Loucy (cell line): ENCODE data around the gene PAFAH1B1.
"Not testable (repeated sequence)": the region's sequence is repeated elsewhere in the genome, so short reads cannot be mapped to it uniquely, and the experiment has no call there.

Source experiments
- H2AFZ ChIP-seq: fragments of 200-600 bp; sonication (generic); 2 replicates; pipeline ENCODE4 v1.6.0; 2016; ENCODE audit warnings: antibody characterized with exemption, mild to moderate bottlenecking, low read length, moderate library complexity
- H3F3A ChIP-seq: fragments of 200-600 bp; 2 replicates; pipeline ENCODE4 v1.6.0; 2016; ENCODE audit warnings: antibody characterized with exemption, low read depth, mild to moderate bottlenecking
- H3K27me3 ChIP-seq: fragments of 200-600 bp; sonication (generic); 2 replicates; pipeline ENCODE4 v1.6.1; 2014; ENCODE audit warnings: low read length, mild to moderate bottlenecking; ENCODE audit not compliant: insufficient read depth, poor library complexity, severe bottlenecking
- H3K36me3 ChIP-seq: fragments of 200-600 bp; sonication (generic); 2 replicates; pipeline ENCODE4 v1.6.1; 2016; ENCODE audit warnings: low read length; ENCODE audit not compliant: insufficient read depth
- H3K4me1 ChIP-seq: fragments of 200-600 bp; sonication (generic); 2 replicates; pipeline ENCODE4 v1.5.1; 2014; ENCODE audit warnings: low read length, mild to moderate bottlenecking; ENCODE audit not compliant: insufficient read depth, poor library complexity, severe bottlenecking
- H3K4me2 ChIP-seq: fragments of 200-600 bp; sonication (generic); 2 replicates; pipeline ENCODE4 v1.6.0; 2014; ENCODE audit warnings: antibody characterized with exemption, low read length, low read depth, mild to moderate bottlenecking; ENCODE audit not compliant: poor library complexity, severe bottlenecking
- H3K4me3 ChIP-seq: fragments of 200-600 bp; sonication (generic); 2 replicates; pipeline ENCODE4 v1.5.1; 2014; ENCODE audit warnings: low read length, mild to moderate bottlenecking, mixed read lengths; ENCODE audit not compliant: poor library complexity, severe bottlenecking
- H3K79me2 ChIP-seq: fragments of 200-600 bp; sonication (generic); 2 replicates; pipeline ENCODE4 v1.6.1; 2014; ENCODE audit warnings: low read length; ENCODE audit not compliant: insufficient read depth
- H3K9ac ChIP-seq: fragments of 200-600 bp; sonication (generic); 2 replicates; pipeline ENCODE4 v1.6.0; 2014; ENCODE audit warnings: mild to moderate bottlenecking, low read depth, low read length, moderate library complexity; ENCODE audit not compliant: poor library complexity, severe bottlenecking
- H3K9me2 ChIP-seq: fragments of 200-600 bp; sonication (generic); replicated peaks from 2 replicates; pipeline ENCODE4 v1.6.1; 2016; ENCODE audit warnings: low read depth, low read length, mixed read lengths
- H3K9me3 ChIP-seq: fragments of 200-600 bp; sonication (generic); 2 replicates; pipeline ENCODE4 v1.6.1; 2014; ENCODE audit warnings: mild to moderate bottlenecking, antibody characterized with exemption, low read length, low read depth; ENCODE audit not compliant: insufficient read depth
- H4K20me1 ChIP-seq: fragments of 200-600 bp; sonication (generic); 2 replicates; pipeline ENCODE4 v1.6.0; 2014; ENCODE audit warnings: antibody characterized with exemption, low read length, mild to moderate bottlenecking; ENCODE audit not compliant: insufficient read depth, poor library complexity, severe bottlenecking
- EZH2phosphoT487 ChIP-seq: fragments of 200-600 bp; IDR thresholded peaks from 2 replicates; pipeline ENCODE4 v1.6.1; 2018; ENCODE audit warnings: antibody characterized with exemption, mild to moderate bottlenecking, moderate library complexity, borderline replicate concordance
- TF ChIP-seq, protein P1 (sequence below): fragments of 200-600 bp; sonication (generic); conservative IDR thresholded peaks from 2 replicates; pipeline ENCODE4 v1.5.1; 2014; ENCODE audit warnings: mild to moderate bottlenecking, antibody characterized with exemption, low read length

PAFAH1B1 gene

DNA sequence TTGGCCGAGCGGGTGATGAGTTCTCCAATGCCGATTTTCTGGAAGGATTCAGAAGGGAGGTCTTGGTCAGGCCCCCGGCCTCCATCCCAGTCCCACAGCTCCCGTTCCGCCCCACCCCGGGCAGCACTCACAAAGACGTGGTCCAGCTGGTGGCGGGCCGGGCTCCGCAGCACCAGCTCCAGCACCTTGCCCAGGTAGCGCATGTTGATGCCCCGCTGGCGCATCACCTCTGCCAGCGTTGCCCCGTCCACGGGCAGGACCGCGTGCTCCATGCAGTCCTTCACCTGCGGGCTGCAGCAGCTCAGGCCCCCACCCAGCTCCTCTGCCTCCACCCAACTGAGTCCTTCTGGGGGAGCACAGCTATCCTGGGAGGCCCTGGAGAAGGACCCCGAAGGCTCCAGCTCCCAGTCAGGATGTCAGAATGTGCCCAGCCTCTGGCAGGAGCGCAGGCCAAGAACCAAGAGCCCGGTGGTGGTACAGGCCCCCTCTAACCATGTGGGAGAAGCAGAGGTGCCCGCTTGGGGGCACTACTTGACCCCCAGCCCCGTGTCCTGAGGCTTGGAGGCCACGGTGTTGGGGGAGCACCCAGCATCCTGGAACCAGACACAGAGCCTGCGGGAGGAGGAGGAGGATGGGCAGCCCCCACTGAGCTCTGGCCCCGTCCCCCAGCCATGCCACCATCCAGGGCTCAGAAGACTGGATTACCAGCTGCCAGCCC, 101.9 kb downstream of the PAFAH1B1 start:
- TF ChIP-seq EZH2phosphoT487: no peak
- TF ChIP-seq, protein P1, sequence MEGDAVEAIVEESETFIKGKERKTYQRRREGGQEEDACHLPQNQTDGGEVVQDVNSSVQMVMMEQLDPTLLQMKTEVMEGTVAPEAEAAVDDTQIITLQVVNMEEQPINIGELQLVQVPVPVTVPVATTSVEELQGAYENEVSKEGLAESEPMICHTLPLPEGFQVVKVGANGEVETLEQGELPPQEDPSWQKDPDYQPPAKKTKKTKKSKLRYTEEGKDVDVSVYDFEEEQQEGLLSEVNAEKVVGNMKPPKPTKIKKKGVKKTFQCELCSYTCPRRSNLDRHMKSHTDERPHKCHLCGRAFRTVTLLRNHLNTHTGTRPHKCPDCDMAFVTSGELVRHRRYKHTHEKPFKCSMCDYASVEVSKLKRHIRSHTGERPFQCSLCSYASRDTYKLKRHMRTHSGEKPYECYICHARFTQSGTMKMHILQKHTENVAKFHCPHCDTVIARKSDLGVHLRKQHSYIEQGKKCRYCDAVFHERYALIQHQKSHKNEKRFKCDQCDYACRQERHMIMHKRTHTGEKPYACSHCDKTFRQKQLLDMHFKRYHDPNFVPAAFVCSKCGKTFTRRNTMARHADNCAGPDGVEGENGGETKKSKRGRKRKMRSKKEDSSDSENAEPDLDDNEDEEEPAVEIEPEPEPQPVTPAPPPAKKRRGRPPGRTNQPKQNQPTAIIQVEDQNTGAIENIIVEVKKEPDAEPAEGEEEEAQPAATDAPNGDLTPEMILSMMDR: no peak
- Histone ChIP-seq H3K9ac (no peak overlapping the region), H3K4me3 (no peak overlapping the region), H3K4me1 (no peaks in the 10 kb centered on the region), H2AFZ (no peak overlapping the region), H3F3A (no peaks in the 10 kb centered on the region), H3K27me3 (no peaks in the 10 kb centered on the region), H3K9me2 (no peaks in the 10 kb centered on the region), H3K9me3 (no peaks in the 10 kb centered on the region), H3K36me3 (peaks cover 40% of the 10 kb centered on the region; the same call in 1 of the 2 replicates), H4K20me1 (no peaks in the 10 kb centered on the region), H3K4me2 (no peak overlapping the region), H3K79me2 (no peaks in the 10 kb centered on the region)

DNA sequence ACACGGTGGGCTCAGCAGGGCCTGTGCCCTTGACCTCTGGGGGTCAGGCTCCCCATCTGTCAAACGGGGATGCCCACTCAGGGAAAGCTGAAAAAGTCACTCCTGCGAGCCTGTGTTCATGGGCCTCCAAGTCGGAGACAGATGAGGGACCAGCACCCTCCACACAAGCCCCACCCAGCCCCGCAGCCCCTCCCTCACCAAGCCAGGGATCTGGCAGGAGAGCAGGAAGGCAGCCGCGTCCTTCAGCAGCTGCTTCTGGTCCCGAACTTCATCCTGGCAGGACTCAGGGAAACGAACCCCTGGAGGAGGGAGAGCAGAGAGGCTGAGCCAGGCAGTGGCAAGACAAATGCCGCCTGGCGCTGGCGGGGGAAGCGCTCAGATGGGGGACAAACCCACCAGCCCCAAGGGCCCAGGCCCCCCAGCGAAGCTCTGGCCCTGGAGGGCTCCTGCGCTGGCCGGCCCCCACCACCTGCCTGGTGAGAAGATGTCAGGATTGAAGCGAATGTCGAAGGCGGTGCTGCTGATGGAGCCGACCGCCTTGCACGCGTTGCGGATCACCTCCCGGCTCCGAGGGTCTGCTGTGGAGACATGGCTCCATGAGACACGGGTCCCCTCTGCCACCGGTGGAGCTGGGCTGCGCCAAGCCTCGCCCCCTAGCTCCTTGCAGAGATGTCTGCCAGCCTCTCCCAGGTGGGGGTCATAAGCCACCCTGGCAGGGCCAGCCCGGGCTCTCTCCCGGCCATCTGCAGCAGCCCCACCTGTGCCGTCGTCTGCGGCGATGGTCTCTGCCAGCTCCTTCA, 102.7 kb downstream of the PAFAH1B1 start:
- Histone ChIP-seq H3K79me2 (no peaks in the 10 kb centered on the region), H2AFZ (no peak overlapping the region), H3F3A (no peaks in the 10 kb centered on the region), H3K4me2 (no peak overlapping the region), H3K27me3 (no peaks in the 10 kb centered on the region), H3K36me3 (peaks cover 44% of the 10 kb centered on the region; the same call in 1 of the 2 replicates), H3K9ac (no peak overlapping the region), H3K9me3 (no peaks in the 10 kb centered on the region), H4K20me1 (no peaks in the 10 kb centered on the region), H3K4me3 (no peak overlapping the region), H3K9me2 (no peaks in the 10 kb centered on the region), H3K4me1 (no peaks in the 10 kb centered on the region)
- TF ChIP-seq, protein P1: no peak
- no peak for TF ChIP-seq EZH2phosphoT487

DNA sequence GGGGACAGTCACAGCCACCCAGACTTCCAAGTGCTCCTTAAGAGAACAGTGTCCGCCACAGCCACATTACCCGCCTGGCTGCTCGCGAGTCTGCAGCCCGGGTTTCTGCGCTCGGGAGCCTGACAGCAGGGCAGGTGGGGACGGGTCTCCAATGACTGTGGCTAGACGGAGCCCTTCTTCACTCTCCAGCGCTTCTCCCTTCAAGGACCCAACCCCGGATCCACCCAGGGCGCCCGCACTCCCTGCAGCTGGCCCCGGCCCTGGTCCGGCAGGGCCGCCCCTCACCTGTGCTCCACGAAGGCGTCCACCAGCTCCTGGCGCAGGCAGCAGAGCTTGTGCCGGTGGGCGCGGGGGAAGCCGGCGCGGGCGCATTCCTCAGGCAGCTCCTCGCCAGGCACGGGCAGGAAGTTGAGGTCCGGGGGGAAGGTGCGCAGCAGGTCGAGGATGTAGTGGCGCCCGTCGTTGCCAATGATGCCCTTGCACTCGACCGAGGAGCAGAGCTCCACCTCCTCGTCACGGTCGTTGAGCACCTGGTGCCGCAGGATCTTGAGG, 104.2 kb downstream of the PAFAH1B1 start:
- Histone ChIP-seq H3K27me3 (no peaks in the 10 kb centered on the region), H3K79me2 (no peaks in the 10 kb centered on the region), H4K20me1 (no peaks in the 10 kb centered on the region), H3K36me3 (peaks cover 55% of the 10 kb centered on the region; the same call in 1 of the 2 replicates), H2AFZ (no peak overlapping the region), H3K9ac (no peak overlapping the region), H3K4me2 (no peak overlapping the region), H3F3A (no peaks in the 10 kb centered on the region), H3K9me3 (no peaks in the 10 kb centered on the region), H3K9me2 (no peaks in the 10 kb centered on the region), H3K4me3 (no peak overlapping the region), H3K4me1 (no peaks in the 10 kb centered on the region)
- TF ChIP-seq, protein P1: no peak
- TF ChIP-seq EZH2phosphoT487: no peak

DNA sequence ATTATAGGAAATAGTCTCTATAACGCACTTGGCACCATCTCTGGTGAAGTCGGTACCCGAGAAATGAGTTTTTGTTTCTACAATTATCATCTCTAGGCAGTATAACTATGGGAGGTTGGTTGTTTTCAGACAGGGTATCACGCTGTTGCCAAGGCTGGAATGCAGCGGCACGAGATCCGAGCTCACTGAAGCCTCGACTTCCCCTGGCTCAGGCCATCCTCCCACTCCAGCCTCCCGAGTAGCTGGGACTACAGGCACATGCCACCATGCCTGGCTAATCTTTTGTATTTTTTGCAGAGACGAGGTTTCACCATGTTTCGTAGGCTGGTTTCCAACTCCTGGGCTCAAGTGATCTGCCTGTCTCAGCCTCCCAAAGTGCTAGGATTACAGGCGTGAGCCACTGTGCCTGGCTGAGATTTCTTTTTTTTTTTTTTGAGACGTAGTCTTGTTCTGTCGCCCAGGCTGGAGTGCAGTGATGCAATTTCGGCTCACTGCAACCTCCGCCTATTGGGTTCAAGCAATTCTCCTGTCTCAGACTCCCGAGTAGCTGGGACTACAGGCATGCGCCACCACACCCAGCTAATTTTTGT, 105.9 kb downstream of the PAFAH1B1 start:
- H2AFZ ChIP-seq, H3K27me3 ChIP-seq, H3K4me2 ChIP-seq, H3K9me2 ChIP-seq, H3K4me3 ChIP-seq, H3K9me3 ChIP-seq, H4K20me1 ChIP-seq, H3K9ac ChIP-seq, H3F3A ChIP-seq, H3K4me1 ChIP-seq, H3K79me2 ChIP-seq: not testable (repeated sequence)
- H3K36me3 ChIP-seq: peaks cover 57% of the 10 kb centered on the region; the same call in 1 of the 2 replicates
